SK-N-SH treated with all-trans-retinoic acid at 6 μM for 48 hours (cell line): ENCODE data around the gene RPP30.

Source experiments
- CSDC2 ChIP-seq: fragments of 250-450 bp; sonication (Bioruptor Pico); IDR thresholded peaks from 2 replicates; pipeline ENCODE4 v1.5.0; 2020; ENCODE audit warnings: mild to moderate bottlenecking, moderate library complexity
- PATZ1 ChIP-seq: fragments of 250-450 bp; sonication (Bioruptor Pico); IDR thresholded peaks from 2 replicates; pipeline ENCODE4 v1.8.0; 2020; ENCODE audit warnings: mild to moderate bottlenecking, moderate library complexity, borderline replicate concordance
- POU6F1 ChIP-seq: fragments of 250-450 bp; sonication (Bioruptor Pico); IDR thresholded peaks from 2 replicates; pipeline ENCODE4 v1.8.0; 2021; ENCODE audit warnings: low read depth, mild to moderate bottlenecking, moderate library complexity, borderline replicate concordance
- PPARA ChIP-seq: fragments of 250-450 bp; sonication (Bioruptor Pico); IDR thresholded peaks from 2 replicates; pipeline ENCODE4 v1.5.0; 2020; ENCODE audit warnings: mild to moderate bottlenecking, borderline replicate concordance
- SNAI2 ChIP-seq: fragments of 250-450 bp; sonication (Bioruptor Pico); IDR thresholded peaks from 2 replicates; pipeline ENCODE4 v1.5.0; 2020; ENCODE audit warnings: mild to moderate bottlenecking, moderate library complexity
- ZFP3 ChIP-seq: fragments of 250-450 bp; sonication (Bioruptor Pico); IDR thresholded peaks from 2 replicates; pipeline ENCODE4 v1.5.0; 2020; ENCODE audit warnings: mild to moderate bottlenecking, moderate library complexity
- ZFP30 ChIP-seq: fragments of 450-650 bp; formaldehyde crosslinking; IDR thresholded peaks from 2 replicates; pipeline ENCODE4 v1.5.0; 2022; ENCODE audit warnings: mild to moderate bottlenecking, moderate library complexity
- ZNF565 ChIP-seq: fragments of 450-650 bp; formaldehyde crosslinking; conservative IDR thresholded peaks from 2 replicates; pipeline ENCODE4 v1.5.0; 2020; ENCODE audit warnings: low read depth, mild to moderate bottlenecking, moderate library complexity

GRCh38 chr10:90846746-90847145 is 25.0 kb upstream of the RPP30 start:
- no peak for TF ChIP-seq ZFP30 (CRISPR knock-in tag)
- no peak for TF ChIP-seq ZFP3 (CRISPR knock-in tag)
- TF ChIP-seq POU6F1 (CRISPR knock-in tag), result no peak
- TF ChIP-seq PPARA (CRISPR knock-in tag), result no peak
- TF ChIP-seq ZNF565 (CRISPR knock-in tag), result no peak
- TF ChIP-seq PATZ1 (CRISPR knock-in tag), result no peak
- TF ChIP-seq SNAI2, result no peak
- TF ChIP-seq CSDC2, result no peak
